VCaP (cell line): ENCODE results near the gene TMX4.
"Not testable (repeated sequence)": the region's sequence is repeated elsewhere in the genome, so short reads cannot be mapped to it uniquely, and the experiment has no call there.

Experiments used
- H3K27ac ChIP-seq: fragments of 450-650 bp; 2 replicates; pipeline ENCODE4 v1.5.1; 2017
- TF ChIP-seq, protein P1 (sequence below): fragments of 450-650 bp; conservative IDR thresholded peaks from 2 replicates; pipeline ENCODE4 v1.5.1; 2017; ENCODE audit warnings: mild to moderate bottlenecking, moderate library complexity

The TMX4 gene

DNA sequence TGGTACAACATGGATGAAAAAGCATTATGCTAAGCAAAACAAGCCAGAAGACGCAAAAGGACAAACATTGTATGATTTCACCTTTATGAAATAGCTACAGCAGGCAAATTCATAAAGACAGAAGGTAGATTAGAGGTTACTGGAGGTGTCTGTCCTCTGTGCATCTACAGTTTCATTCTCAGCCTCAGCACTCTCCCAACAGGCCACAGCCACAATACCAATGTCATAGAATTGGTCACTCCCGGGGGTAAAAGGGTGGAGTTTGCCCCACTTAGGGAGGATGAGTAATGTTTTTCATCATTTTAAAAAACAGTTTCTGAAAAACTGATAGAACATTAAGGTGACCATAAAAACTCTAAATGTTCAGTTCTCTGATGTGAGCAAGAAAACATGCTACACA is 17.2 kb upstream of the TMX4 start:
- TF ChIP-seq, protein P1, sequence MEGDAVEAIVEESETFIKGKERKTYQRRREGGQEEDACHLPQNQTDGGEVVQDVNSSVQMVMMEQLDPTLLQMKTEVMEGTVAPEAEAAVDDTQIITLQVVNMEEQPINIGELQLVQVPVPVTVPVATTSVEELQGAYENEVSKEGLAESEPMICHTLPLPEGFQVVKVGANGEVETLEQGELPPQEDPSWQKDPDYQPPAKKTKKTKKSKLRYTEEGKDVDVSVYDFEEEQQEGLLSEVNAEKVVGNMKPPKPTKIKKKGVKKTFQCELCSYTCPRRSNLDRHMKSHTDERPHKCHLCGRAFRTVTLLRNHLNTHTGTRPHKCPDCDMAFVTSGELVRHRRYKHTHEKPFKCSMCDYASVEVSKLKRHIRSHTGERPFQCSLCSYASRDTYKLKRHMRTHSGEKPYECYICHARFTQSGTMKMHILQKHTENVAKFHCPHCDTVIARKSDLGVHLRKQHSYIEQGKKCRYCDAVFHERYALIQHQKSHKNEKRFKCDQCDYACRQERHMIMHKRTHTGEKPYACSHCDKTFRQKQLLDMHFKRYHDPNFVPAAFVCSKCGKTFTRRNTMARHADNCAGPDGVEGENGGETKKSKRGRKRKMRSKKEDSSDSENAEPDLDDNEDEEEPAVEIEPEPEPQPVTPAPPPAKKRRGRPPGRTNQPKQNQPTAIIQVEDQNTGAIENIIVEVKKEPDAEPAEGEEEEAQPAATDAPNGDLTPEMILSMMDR: no peak

GRCh38 chr20:8033151-8033841 is 13.7 kb upstream of the TMX4 start:
- TF ChIP-seq, protein P1: no peak
- H3K27ac ChIP-seq: no peak overlapping the region

More for the DNA sequence above, 17.2 kb upstream of the TMX4 start:
- H3K27ac ChIP-seq: no peak overlapping the region

DNA sequence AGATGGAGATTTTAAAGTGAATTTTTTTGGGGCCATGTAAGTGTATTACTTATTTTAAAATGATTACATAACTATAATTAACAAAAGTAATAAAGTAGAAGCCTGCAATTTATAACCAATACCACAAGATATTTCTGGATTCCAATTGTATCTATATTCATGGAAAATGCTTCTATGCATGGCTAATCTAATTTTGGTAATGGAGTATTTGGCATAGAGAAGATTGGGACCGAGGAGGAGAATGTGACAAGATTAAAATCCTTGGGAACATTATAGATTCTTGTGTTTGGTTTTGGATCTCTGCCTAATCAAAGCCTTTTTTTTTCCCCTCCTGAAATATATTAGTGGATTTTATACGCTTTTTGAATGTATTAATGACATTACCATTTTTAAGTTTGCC is 12.9 kb upstream of the TMX4 start:
- H3K27ac ChIP-seq: no peak overlapping the region
- TF ChIP-seq, protein P1: no peak

DNA sequence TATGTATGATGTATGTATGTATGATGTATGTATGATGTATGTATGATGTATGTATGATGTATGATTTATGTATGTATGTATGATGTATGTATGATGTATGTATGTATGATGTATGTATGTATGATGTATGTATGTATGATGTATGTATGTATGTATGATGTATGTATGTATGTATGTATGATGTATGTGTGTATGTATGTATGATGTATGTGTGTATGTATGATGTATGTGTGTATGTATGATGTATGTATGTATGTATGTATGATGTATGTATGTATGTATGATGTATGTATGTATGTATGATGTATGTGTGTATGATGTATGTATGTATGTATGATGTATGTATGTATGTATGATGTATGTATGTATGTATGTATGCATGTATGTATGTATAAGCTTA is 12.0 kb upstream of the TMX4 start:
- H3K27ac ChIP-seq: not testable (repeated sequence)

GRCh38 chr20:8021541-8022269 is 2.1 kb upstream of the TMX4 start:
- no peak overlapping the region for H3K27ac ChIP-seq
- TF ChIP-seq, protein P1: no peak

GRCh38 chr20:8020314-8021079 is 936 bp upstream of the TMX4 start:
- TF ChIP-seq, protein P1: no peak
- peak overlapping the region; percentile 98 for H3K27ac ChIP-seq

- TF ChIP-seq, protein P1: no peak
- H3K27ac ChIP-seq: peak overlapping the region; percentile 98
These were observed 362 bp upstream of the TMX4 start for GRCh38 chr20:8019998-8020247.

DNA sequence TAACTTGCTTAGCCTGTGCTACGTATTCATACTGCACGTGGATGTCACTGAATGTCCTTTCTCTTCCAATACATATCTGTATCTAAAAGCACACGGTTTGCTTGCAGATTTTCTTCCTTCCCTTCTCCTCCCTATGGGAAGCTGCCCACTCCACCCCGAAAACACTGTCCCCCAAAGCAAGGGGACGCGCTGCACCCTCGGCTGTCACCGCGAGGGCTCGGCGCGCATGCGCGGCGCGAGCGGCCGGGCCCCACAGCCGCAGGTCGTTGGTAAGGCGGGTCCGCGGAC is 659 bp downstream of the TMX4 start:
- peak overlapping the region; percentile 98 for H3K27ac ChIP-seq
- TF ChIP-seq, protein P1: no peak
